DMS79 (cell line): ENCODE data around the gene UCP3.

ENCODE experiments used
- DNase-seq: peaks from one replicate; lab custom pipeline; 2025; lab: John Stamatoyannopoulos, UW

UCP3 gene, protein sequence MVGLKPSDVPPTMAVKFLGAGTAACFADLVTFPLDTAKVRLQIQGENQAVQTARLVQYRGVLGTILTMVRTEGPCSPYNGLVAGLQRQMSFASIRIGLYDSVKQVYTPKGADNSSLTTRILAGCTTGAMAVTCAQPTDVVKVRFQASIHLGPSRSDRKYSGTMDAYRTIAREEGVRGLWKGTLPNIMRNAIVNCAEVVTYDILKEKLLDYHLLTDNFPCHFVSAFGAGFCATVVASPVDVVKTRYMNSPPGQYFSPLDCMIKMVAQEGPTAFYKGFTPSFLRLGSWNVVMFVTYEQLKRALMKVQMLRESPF

GRCh38 chr11:74008373-74009229 is at the start of gene UCP3:
UCP3 (minus strand) TSS chr11:74009085; CDS start chr11:74007042, 2,043 bp downstream.
- DNase-seq, result no peak

GRCh38 chr11:74057249-74058151 is 48.6 kb upstream of the UCP3 start:
- DNase-seq, result no peak

GRCh38 chr11:74055938-74056337 is 47.1 kb upstream of the UCP3 start:
- DNase-seq, result no peak

GRCh38 chr11:74050465-74050864 is 41.6 kb upstream of the UCP3 start:
- DNase-seq, result no peak

DNA sequence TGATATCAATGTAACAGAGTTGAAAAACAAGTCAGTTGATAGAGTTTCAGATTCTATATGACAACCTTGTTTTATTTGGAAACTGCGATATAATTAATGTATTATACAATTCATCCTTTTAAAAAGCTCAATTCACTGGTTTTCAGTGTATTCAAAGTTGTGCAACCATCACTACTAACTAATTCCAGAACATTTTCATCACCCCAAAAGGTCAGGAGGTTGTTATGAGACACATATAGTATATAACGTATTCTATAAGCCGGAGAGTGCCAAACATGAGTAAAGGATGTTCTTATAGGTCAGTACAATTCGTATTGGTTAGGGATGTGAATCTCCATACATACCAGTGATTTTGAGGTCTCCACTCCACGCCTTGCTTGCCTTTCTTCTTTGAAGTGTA is 40.1 kb upstream of the UCP3 start:
- no peak for DNase-seq

GRCh38 chr11:74044538-74044937 is 35.7 kb upstream of the UCP3 start:
- no peak for DNase-seq

- no peak for DNase-seq
Measured at GRCh38 chr11:74043450-74043849, 34.6 kb upstream of the UCP3 start.

DNA sequence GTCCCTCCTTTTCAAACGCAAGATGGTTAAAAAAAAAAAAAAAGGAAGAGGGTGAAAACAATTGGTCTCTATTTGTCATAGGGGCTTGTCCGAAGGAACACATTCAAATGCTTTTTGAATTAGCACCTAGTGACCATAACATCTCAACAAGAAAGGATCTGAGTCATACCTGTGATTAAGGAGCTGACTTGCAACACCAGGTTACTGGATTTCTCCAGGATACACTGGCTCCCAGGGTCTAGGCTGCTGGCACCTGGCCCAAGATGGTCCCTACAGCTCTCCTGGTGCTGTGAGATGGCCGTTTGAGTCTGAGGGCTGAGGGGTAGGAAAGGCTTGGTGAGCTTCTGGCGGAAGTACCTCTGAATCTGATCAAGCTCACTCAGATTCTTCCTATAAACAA is 28.4 kb upstream of the UCP3 start:
- no peak for DNase-seq

DNA sequence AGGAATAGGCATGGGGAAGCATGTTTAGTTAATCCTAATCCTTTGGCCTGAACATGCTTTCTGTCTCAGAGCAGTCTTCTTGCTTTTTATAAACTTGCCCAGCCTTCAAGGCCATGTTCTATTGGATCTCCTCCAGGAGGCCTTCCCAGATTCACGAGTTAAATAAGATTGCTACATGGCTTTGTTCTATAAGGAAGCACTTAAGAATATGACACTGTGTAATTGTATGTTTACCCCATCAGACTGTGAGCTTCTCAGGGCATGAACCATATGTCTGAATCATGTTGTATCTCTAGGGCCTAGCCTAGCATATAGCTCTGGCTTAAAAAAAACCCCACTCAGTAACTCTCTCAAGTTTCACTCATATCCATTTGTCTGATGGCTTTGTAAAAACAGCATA is 26.4 kb upstream of the UCP3 start:
- DNase-seq, result no peak

DNA sequence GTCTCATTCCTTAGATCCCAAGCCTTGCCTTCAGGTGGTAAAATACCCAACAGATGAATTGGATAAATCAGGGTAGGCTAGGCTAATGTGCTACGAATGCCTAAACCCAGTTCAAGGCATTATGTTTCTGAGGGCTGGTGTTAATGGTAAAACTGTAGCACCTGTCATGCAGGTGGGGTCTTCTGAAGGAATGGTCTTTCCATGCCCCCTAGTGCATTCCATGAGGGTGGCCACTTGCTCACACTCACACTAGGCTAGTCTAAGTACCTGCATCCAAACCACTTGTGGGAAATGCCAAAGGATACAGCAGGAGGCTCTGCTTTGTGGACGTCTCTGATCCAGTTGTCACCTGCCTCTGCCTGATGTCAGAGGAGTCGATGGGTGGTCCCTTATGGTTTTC is 24.2 kb upstream of the UCP3 start:
- no peak for DNase-seq

- no peak for DNase-seq
Measured at GRCh38 chr11:74030723-74031676, 22.1 kb upstream of the UCP3 start.

GRCh38 chr11:74025467-74026166 is 16.7 kb upstream of the UCP3 start:
- DNase-seq, result no peak

- no peak for DNase-seq
Measured at GRCh38 chr11:74024261-74025029, 15.6 kb upstream of the UCP3 start.

DNA sequence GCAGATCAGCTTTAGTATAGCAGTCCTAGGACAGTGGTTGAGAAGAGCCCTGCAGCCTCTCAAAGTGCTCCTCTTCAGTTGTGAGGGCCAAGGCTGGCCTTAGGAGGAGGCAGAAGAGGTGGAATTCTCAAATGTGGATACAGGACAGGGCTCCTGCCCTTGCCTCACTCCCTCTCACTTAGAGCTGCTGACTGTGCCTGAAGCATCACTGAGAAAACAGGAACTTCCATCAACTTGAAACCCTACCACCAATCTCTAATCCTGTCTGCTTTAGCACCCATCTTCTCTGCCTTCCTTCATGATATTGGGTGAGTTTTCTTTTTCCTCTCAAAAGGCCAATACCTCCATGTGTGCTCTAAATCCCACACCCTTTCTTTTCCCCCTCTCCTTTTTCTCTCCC is 14.4 kb upstream of the UCP3 start:
- DNase-seq, result no peak

DNA sequence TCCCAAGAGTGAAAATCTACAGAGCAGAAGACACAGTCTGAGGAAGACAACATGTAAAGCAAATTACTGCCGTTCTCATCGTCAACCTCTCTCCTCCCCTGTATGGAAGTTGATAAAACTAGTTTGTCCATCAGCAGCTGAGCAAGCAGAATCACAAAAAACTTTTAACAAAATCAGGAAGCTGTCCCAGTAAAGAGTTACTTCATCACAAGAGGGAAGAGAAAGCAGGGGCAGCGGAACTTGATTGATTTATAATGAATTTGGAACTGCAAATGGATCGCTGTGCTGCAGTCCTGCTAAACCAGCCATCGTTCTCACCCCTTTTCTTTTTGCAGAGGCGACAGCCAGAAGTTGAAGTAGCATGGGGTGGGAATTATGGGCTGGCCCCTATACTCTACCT is 13.7 kb upstream of the UCP3 start:
- DNase-seq, result no peak

GRCh38 chr11:74021998-74022397 is 13.1 kb upstream of the UCP3 start:
- no peak for DNase-seq

DNA sequence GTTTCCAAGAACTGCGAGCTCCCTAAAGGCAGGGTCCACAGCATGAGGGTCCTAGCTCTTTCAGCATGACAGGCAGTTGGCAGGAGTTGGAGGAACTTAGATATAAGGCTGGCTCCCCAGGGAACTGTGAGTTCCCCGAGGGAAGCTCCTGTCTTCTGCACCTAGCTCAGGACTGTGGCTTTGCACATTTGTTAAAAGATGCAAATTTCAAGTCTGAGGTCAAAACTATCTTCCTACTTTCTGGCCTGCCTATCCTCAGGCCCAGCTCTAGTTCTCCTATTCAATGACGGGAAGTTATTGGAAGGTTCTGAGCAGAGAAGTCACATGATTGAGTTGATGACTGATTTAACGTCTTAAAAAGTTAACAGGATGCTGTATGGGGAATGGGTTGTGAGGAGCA is 11.7 kb upstream of the UCP3 start:
- DNase-seq, result no peak

GRCh38 chr11:74019860-74020259 is 11.0 kb upstream of the UCP3 start:
- DNase-seq, result no peak

DNA sequence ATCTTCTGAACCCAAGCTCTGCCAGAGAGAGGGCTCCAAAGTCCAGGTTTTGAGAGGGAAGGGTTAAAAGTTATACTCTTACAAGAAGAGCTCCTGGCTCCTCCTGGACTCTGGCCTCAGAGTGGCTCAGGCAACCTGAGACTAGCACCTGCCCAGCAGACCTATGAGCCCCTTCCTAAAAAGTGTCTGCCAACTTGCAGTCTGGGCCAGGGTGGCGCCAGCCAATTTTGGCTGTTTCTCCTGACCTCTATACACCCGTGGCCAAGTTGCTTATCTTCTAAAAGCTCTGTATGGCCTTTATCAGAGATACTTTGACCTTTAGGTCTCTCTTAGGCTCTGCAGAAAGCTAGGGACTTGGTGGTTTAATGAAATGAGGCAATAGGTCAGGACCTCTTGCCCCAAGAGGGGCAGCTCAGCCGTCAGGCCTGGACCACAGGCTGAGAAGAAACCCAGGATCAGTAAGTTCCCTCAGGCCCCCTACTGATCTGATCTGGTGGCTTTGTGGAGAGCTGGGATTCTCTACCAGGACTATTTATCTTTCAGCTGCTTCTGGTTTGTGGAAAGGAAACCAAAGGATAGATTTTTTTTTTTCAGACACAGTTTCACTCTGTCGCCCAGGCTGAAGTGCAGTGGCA is 10.3 kb upstream of the UCP3 start:
- DNase-seq, result no peak
